ENCODE results near the gene CUL9.

DNA sequence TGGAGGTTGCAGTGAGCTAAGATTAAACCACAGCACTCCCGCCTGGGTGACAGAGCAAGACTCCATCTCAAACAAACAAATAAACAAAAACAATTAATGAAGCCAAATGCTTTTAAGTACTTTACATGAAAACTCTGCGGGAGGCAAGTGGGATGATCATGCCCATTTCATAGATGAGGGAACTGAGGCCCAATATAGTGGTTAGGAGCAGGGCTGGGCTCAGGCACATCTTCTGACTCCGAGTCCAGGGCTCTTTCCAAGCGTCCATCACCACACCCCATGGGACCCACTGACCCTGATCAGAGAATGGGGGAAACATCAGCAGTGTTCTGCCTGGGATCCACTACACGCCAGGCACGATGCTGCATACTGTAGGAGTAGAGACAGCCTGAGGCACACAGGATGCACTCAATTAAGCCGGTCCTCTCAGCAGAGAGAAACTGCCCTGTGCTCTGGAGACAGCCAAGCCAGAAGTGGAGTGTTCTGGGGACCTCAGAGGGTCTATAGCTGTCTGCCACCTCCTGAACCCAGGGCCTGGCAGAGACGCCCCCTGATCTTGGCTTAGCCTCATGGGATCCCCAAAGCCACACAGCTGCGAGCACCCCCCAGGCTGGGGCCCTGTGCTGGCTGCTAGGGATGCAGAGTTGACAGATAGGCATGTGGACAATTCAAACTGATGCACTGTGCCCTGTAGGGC, 74.8 kb downstream of the CUL9 start:
- TF ChIP-seq, protein P1, sequence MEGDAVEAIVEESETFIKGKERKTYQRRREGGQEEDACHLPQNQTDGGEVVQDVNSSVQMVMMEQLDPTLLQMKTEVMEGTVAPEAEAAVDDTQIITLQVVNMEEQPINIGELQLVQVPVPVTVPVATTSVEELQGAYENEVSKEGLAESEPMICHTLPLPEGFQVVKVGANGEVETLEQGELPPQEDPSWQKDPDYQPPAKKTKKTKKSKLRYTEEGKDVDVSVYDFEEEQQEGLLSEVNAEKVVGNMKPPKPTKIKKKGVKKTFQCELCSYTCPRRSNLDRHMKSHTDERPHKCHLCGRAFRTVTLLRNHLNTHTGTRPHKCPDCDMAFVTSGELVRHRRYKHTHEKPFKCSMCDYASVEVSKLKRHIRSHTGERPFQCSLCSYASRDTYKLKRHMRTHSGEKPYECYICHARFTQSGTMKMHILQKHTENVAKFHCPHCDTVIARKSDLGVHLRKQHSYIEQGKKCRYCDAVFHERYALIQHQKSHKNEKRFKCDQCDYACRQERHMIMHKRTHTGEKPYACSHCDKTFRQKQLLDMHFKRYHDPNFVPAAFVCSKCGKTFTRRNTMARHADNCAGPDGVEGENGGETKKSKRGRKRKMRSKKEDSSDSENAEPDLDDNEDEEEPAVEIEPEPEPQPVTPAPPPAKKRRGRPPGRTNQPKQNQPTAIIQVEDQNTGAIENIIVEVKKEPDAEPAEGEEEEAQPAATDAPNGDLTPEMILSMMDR (IDR thresholded peaks at IDR 0.05): no peak
- no peak for TF ChIP-seq POLR2A (IDR thresholded peaks at IDR 0.05; ENCODE audit: low read depth)
